A549 (cell line): ENCODE data around the gene MRPL16. TPM values are rescaled to one million over a fixed set of nuclear protein-coding genes. Genes with fewer than 3 reads are reported as not detected.

Experiments used
- ATAC-seq, 2 experiments: fragments of 200-7000 bp in 1 of 2; fragments of >200 bp in 1 of 2; cut with Nextera tagmentation in 1 of 2; cut with Tn5 transposase in 1 of 2; 3 replicates each; pipeline versions ENCODE4 v1.8.0 to v1.9.1; 2018 to 2020; ENCODE audit warnings: mild to moderate bottlenecking in 1 of 2, moderate library complexity in 1 of 2
- CTCF ChIA-PET: fragments of 300-600 bp; sonication (Branson Sonifier 250); formaldehyde crosslinking; extraction: SDS; loops from one replicate; lab custom pipeline; 2021; ENCODE audit warnings: antibody characterized with exemption, inconsistent platforms; lab: Yijun Ruan, JAX
- POLR2A ChIA-PET: fragments of 350-600 bp; formaldehyde crosslinking; extraction: SDS; loops from one replicate; lab custom pipeline; 2021; ENCODE audit warnings: antibody characterized with exemption, inconsistent platforms; lab: Yijun Ruan, JAX
- DNase-seq, 2 experiments: peaks; one replicate each; pipeline versions ENCODE4 v3.0.0 to v3.0.0-alpha.2; 2011 to 2016; ENCODE audit warnings: low read depth in 1 of 2, low spot score in 1 of 2
- FAIRE-seq: peaks from 2 replicates; lab custom pipeline; 2011; peaks lifted over from hg19 to GRCh38; lab: Jason Lieb, UNC
- H3K27ac ChIP-seq, 2 experiments: fragments of >200 bp; sonication (Bioruptor Twin); formaldehyde crosslinking; 3 replicates each; pipeline ENCODE4 v1.5.1; 2016 to 2017
- H3K4me1 ChIP-seq: fragments of >200 bp; sonication (Bioruptor Twin); formaldehyde crosslinking; 3 replicates; pipeline ENCODE4 v1.6.1; 2016
- H3K4me2 ChIP-seq: fragments of >200 bp; sonication (Bioruptor Twin); formaldehyde crosslinking; 3 replicates; pipeline ENCODE4 v1.6.1; 2016
- H3K4me3 ChIP-seq: fragments of >200 bp; sonication (Bioruptor Twin); formaldehyde crosslinking; 3 replicates; pipeline ENCODE4 v1.5.1; 2016
- H3K9me3 ChIP-seq: fragments of >200 bp; sonication (Bioruptor Twin); formaldehyde crosslinking; 3 replicates; pipeline ENCODE4 v1.6.1; 2016
- BCL3 ChIP-seq: fragments of >200 bp; sonication (Bioruptor Twin); formaldehyde crosslinking; IDR thresholded peaks from 3 replicates; pipeline ENCODE4 v1.6.1; 2016
- CHD4 ChIP-seq: fragments of 200-600 bp; sonication (generic); IDR thresholded peaks from 2 replicates; pipeline ENCODE4 v1.6.1; 2016; ENCODE audit warnings: antibody characterized with exemption, mild to moderate bottlenecking, borderline replicate concordance
- FOSL2 ChIP-seq, 2 experiments: fragments of 450-650 bp in 1 of 2; fragments of >200 bp in 1 of 2; sonication (Bioruptor Twin) in 1 of 2; formaldehyde crosslinking; IDR thresholded peaks; 2 replicates each; pipeline versions ENCODE4 v1.5.0 to v1.6.1; 2016 to 2020; ENCODE audit warnings: mild to moderate bottlenecking in 1 of 2, moderate library complexity in 1 of 2
- GATA3 ChIP-seq: IDR thresholded peaks from 2 replicates; pipeline ENCODE4 v1.6.1; 2012; ENCODE audit warnings: borderline replicate concordance
- HES2 ChIP-seq: fragments of >200 bp; sonication (Bioruptor Twin); formaldehyde crosslinking; IDR thresholded peaks from 2 replicates; pipeline ENCODE4 v1.6.1; 2016
- HEYL ChIP-seq: fragments of 250-450 bp; sonication (Bioruptor Pico); IDR thresholded peaks from 2 replicates; pipeline ENCODE4 v1.8.0; 2021; ENCODE audit warnings: mild to moderate bottlenecking, moderate library complexity
- KDM1A ChIP-seq: fragments of 200-600 bp; sonication (generic); IDR thresholded peaks from 2 replicates; pipeline ENCODE4 v1.6.1; 2016; ENCODE audit warnings: low read depth, mild to moderate bottlenecking
- NPAS2 ChIP-seq: fragments of 250-450 bp; sonication (Bioruptor Pico); IDR thresholded peaks from 2 replicates; pipeline ENCODE4 v1.8.0; 2022; ENCODE audit warnings: mild to moderate bottlenecking, moderate library complexity, borderline replicate concordance
- PHF8 ChIP-seq: fragments of 200-600 bp; sonication (generic); IDR thresholded peaks from 2 replicates; pipeline ENCODE4 v1.6.1; 2016; ENCODE audit warnings: low read depth, mild to moderate bottlenecking, antibody characterized with exemption, moderate library complexity, borderline replicate concordance
- POLR2AphosphoS2 ChIP-seq: conservative IDR thresholded peaks from 2 replicates; pipeline ENCODE4 v1.6.1; 2012; ENCODE audit warnings: low read length, improper control_type of control experiment, inconsistent platforms
- RAD21 ChIP-seq, 2 experiments: fragments of >200 bp in 1 of 2; sonication (Bioruptor Twin) in 1 of 2; formaldehyde crosslinking in 1 of 2; IDR thresholded peaks in 1 of 2; conservative IDR thresholded peaks in 1 of 2; 2 replicates in 1 of 2; 3 replicates in 1 of 2; pipeline ENCODE4 v1.6.1; 2012 to 2018; ENCODE audit warnings: inconsistent platforms in 1 of 2
- USF2 ChIP-seq: fragments of 450-650 bp; IDR thresholded peaks from 2 replicates; pipeline ENCODE4 v1.6.1; 2014; ENCODE audit warnings: antibody characterized with exemption
- ZNF302 ChIP-seq: fragments of 250-450 bp; sonication (Bioruptor Pico); IDR thresholded peaks from 2 replicates; pipeline ENCODE4 v1.9.0; 2021; ENCODE audit warnings: inconsistent platforms, mild to moderate bottlenecking, moderate library complexity
- WGBS: methylation state at CpG from one replicate; pipeline ENCODE4 v1.1.6; 2017; ENCODE audit errors: missing lambda C conversion rate; 5-methylcytosine and 5-hydroxymethylcytosine counted together
- polyA plus RNA-seq, 4 experiments: library from polyadenylated mRNA; depleted of rRNA in 3 of 4; stranded (reverse); fragments of >200 nt; fragmentation: RNase III in 1 of 4; extraction: RNeasy Plus Mini Kit Qiagen cat#74134 plus additional on column Dnase treatment in 1 of 4; gene quantifications; 2 replicates in 3 of 4; 3 replicates in 1 of 4; pipeline ENCODE4 v1.2.3, GENCODE V29; 2011 to 2017
- TF ChIP-seq, protein P1 (sequence below): IDR thresholded peaks from 2 replicates; pipeline ENCODE4 v1.6.1; 2012
- TF ChIP-seq, protein P2 (sequence below): IDR thresholded peaks from 2 replicates; pipeline ENCODE4 v1.6.1; 2012; ENCODE audit warnings: low read depth, borderline replicate concordance
- TF ChIP-seq, protein P3 (sequence below): fragments of 150-350 bp; IDR thresholded peaks from 2 replicates; pipeline ENCODE4 v1.6.1; 2014; ENCODE audit warnings: low read depth, mild to moderate bottlenecking, low read length

The MRPL16 gene
- polyA plus RNA-seq, 2 of the 4 experiments (the other 2 are of a cell fraction), result 57.3 to 77.7 TPM

- H3K4me3 ChIP-seq, result no peak overlapping the region
- no peak overlapping the region for H3K27ac ChIP-seq
- FAIRE-seq, result no peak
- no peak overlapping the region for H3K4me2 ChIP-seq
- CTCF ChIA-PET, result no interaction called here
- H3K4me1 ChIP-seq, result peaks cover 10% of the 10 kb centered on the region; the same call in 2 of the 3 replicates
- TF ChIP-seq, protein P1, sequence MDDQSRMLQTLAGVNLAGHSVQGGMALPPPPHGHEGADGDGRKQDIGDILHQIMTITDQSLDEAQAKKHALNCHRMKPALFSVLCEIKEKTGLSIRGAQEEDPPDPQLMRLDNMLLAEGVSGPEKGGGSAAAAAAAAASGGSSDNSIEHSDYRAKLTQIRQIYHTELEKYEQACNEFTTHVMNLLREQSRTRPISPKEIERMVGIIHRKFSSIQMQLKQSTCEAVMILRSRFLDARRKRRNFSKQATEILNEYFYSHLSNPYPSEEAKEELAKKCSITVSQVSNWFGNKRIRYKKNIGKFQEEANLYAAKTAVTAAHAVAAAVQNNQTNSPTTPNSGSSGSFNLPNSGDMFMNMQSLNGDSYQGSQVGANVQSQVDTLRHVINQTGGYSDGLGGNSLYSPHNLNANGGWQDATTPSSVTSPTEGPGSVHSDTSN, result no peak
- TF ChIP-seq HEYL (CRISPR knock-in tag), result no peak
- TF ChIP-seq USF2, result no peak
- TF ChIP-seq ZNF302, result no peak
- TF ChIP-seq RAD21 (conservative IDR thresholded peaks at IDR 0.05 in 1 of 2, IDR thresholded peaks at IDR 0.05 in 1 of 2), result no peak
- TF ChIP-seq POLR2AphosphoS2, result no peak
- no peak for TF ChIP-seq KDM1A
- no peak for TF ChIP-seq CHD4
- TF ChIP-seq, protein P2, sequence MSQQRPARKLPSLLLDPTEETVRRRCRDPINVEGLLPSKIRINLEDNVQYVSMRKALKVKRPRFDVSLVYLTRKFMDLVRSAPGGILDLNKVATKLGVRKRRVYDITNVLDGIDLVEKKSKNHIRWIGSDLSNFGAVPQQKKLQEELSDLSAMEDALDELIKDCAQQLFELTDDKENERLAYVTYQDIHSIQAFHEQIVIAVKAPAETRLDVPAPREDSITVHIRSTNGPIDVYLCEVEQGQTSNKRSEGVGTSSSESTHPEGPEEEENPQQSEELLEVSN, result no peak
- TF ChIP-seq, protein P3, sequence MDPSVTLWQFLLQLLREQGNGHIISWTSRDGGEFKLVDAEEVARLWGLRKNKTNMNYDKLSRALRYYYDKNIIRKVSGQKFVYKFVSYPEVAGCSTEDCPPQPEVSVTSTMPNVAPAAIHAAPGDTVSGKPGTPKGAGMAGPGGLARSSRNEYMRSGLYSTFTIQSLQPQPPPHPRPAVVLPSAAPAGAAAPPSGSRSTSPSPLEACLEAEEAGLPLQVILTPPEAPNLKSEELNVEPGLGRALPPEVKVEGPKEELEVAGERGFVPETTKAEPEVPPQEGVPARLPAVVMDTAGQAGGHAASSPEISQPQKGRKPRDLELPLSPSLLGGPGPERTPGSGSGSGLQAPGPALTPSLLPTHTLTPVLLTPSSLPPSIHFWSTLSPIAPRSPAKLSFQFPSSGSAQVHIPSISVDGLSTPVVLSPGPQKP, result no peak
- no peak for TF ChIP-seq HES2
- TF ChIP-seq BCL3, result no peak
- TF ChIP-seq NPAS2, result no peak
- POLR2A ChIA-PET, result no interaction called here
- H3K9me3 ChIP-seq, result no peaks in the 10 kb centered on the region
- DNase-seq, result no peak
- ATAC-seq, result no peak
These were observed 49.1 kb upstream of the MRPL16 start for GRCh38 chr11:59859673-59860072.

DNA sequence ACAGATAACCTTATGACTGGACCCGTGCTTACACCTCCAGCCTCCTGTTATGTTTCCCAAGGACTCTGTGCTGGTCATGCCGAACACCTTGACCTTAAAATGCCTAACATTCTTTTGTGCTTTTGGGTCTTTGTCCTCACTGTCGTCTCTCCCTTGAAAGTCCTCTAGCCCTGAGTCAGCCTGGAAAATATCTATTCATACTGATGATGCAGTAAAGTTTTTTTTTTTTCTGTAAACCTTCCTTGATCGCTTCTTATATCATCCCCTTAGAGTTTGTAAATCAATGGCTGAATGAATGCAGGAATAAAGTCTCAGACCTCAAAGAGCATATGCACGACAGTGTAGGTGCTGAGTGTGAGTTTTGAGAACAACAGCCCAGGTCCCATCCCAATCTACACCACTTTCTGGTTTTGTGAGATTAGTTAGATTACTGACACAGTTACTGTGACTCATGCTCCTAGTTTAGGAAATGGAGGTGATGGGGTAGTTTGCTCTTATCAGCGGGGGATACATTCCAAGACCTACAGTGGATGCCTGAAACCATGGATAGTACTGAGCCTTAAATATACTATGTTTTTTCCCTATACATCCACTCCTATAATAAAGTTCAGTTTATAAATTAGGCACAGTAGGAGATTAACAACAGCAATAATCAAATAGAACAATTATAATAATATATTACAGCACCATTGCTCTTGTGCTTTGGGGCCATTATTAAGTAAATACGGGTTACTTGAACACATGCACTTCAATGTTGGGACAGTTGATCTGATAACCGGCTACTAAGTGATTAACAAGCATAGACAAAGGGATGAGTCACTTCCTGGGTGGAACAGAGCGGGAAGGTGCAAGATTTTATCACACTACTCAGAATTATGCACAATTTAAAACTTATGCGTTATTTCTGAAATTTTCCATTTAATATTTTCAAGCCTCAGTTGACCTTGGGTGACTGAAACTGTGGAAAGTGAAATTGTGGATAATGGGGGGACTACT, 47.2 kb upstream of the MRPL16 start:
- DNase-seq (peak; percentile 6 to 29), FAIRE-seq (peak; percentile 28), ATAC-seq (0 out of 6 replicates have a peak, but pooled peaks of 1 of the 2 experiments have one; percentile 17)
- Histone ChIP-seq H3K27ac (no peak overlapping the region), H3K9me3 (no peaks in the 10 kb centered on the region), H3K4me2 (peak overlapping the region; percentile 39), H3K4me3 (no peak overlapping the region), H3K4me1 (peaks cover 10% of the 10 kb centered on the region; the same call in 2 of the 3 replicates)
- ChIA-PET CTCF (no interaction called here), POLR2A (no interaction called here)
- WGBS, result 16% methylated on average over 10 of the region's 10 CpGs
- TF ChIP-seq PHF8, result no peak
- no peak for TF ChIP-seq FOSL2 (IDR thresholded peaks at IDR 0.05)
- TF ChIP-seq FOSL2 (CRISPR knock-in tag; IDR thresholded peaks at IDR 0.05), result peak; percentile 44; the same call in 1 of the 2 replicates
- TF ChIP-seq, protein P1, result no peak
- TF ChIP-seq GATA3, result peak; percentile 26; the same call in 1 of the 2 replicates
